PC-9 (cell line): ENCODE results near the gene RHEB.

ENCODE experiments used
- CTCF ChIP-seq: fragments of 200-600 bp; sonication (generic); conservative IDR thresholded peaks from 2 replicates; pipeline ENCODE4 v1.6.1; 2017; ENCODE audit warnings: mixed run types, antibody characterized with exemption, mild to moderate bottlenecking, moderate library complexity
- EZH2 ChIP-seq: fragments of 200-600 bp; sonication (generic); IDR thresholded peaks from 2 replicates; pipeline ENCODE4 v1.8.0; 2017; ENCODE audit warnings: antibody characterized with exemption, low read depth

DNA sequence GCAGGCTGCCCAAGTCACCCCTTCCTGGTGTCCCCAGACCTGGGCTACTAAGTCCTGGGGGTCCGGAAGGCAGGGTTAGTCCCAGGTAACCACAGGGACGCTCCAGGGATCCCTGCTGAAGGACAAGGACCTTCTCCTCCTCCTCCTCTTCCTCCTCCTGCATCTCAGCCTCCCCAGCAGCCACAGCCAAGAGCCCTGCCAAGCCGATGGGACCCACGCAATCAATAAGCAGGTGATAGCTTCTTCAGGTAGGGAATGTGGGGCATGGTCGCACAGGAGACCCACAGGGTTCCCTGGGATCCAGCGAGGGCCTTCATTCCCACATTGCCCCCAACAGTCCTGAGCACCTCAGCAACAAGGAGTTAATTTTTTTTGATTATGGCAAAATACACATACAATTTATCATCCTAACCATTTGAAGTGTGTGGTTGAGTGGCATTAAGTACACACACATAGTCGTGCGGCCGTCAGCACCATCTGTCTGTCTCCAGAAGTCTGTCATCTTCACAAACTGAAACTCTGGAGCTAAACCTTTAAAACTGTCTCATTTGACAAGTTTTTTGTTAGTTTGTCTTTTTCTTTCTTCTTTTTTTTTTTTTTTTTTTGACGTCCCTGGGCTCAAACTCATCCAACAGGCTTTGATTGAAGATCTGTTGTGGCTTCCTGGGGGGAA, 91.9 kb downstream of the RHEB start:
- TF ChIP-seq CTCF (no peak), EZH2 (no peak)
